Measurements from ENCODE around the gene MCC.

The MCC gene

GRCh38 chr5:113125371-113125770 is 362.9 kb downstream of the MCC start:
- TF ChIP-seq, protein P1, sequence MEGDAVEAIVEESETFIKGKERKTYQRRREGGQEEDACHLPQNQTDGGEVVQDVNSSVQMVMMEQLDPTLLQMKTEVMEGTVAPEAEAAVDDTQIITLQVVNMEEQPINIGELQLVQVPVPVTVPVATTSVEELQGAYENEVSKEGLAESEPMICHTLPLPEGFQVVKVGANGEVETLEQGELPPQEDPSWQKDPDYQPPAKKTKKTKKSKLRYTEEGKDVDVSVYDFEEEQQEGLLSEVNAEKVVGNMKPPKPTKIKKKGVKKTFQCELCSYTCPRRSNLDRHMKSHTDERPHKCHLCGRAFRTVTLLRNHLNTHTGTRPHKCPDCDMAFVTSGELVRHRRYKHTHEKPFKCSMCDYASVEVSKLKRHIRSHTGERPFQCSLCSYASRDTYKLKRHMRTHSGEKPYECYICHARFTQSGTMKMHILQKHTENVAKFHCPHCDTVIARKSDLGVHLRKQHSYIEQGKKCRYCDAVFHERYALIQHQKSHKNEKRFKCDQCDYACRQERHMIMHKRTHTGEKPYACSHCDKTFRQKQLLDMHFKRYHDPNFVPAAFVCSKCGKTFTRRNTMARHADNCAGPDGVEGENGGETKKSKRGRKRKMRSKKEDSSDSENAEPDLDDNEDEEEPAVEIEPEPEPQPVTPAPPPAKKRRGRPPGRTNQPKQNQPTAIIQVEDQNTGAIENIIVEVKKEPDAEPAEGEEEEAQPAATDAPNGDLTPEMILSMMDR (IDR thresholded peaks at IDR 0.05; ENCODE audit: borderline replicate concordance, control extremely low read depth, extremely low read depth, insufficient read depth, missing control alignments): no peak

DNA sequence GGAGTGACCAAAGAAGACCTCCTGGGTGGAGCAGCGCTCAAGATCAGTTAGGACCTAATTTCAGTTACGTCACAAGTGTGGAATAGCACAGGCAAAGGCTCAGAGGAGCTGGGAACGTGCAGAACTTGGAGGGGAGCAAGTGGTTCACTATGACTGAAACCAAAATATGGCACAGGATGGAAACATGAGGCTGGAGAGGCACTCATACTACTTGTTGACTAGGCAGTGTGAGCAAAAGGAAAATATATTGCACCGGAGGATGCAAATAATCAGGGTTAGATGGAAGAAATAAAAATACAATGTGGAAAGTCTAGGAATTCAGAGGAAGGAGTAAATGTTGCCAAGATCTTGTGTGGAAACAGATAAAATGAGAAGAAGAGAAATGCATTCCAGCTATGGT is 363.3 kb downstream of the MCC start:
- in situ Hi-C loops (cut with MboI; ENCODE audit: low sequenced_read_pairs, unreplicated experiment): no loop called here
- DNase-seq (ENCODE audit: low spot score): no peak
- TF ChIP-seq, protein P1 (IDR thresholded peaks at IDR 0.05; ENCODE audit: borderline replicate concordance, control extremely low read depth, extremely low read depth, insufficient read depth, missing control alignments): no peak

More at GRCh38 chr5:113125371-113125770, 362.9 kb downstream of the MCC start:
- in situ Hi-C loops (cut with MboI; ENCODE audit: low sequenced_read_pairs, unreplicated experiment): no loop called here
- DNase-seq (ENCODE audit: low spot score): no peak

DNA sequence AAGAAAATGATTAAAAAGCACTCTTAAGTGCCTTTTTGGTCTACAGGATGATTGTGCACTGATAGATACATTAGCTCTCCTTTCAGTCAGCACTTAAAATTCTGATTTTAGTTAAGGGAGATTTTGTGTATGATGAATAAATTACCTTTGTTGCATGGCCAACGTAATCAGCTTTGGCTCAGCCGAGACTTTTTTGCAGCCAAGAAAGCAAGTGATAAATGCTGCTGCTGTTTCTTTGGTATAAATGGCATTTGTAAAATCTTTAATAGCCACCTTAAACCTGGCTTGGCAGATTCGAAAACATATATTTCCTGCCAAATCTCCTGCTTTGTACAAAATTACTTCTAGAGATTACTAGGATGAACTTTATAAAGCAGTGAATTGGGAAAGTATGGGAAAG is 364.0 kb downstream of the MCC start:
- TF ChIP-seq, protein P1 (IDR thresholded peaks at IDR 0.05; ENCODE audit: borderline replicate concordance, control extremely low read depth, extremely low read depth, insufficient read depth, missing control alignments): no peak
- DNase-seq (ENCODE audit: low spot score): no peak
- in situ Hi-C loops (cut with MboI; ENCODE audit: low sequenced_read_pairs, unreplicated experiment): no loop called here

GRCh38 chr5:113123618-113124017 is 364.6 kb downstream of the MCC start:
- TF ChIP-seq, protein P1 (IDR thresholded peaks at IDR 0.05; ENCODE audit: borderline replicate concordance, control extremely low read depth, extremely low read depth, insufficient read depth, missing control alignments): no peak
- in situ Hi-C loops (cut with MboI; ENCODE audit: low sequenced_read_pairs, unreplicated experiment): no loop called here
- no peak for DNase-seq (ENCODE audit: low spot score)

DNA sequence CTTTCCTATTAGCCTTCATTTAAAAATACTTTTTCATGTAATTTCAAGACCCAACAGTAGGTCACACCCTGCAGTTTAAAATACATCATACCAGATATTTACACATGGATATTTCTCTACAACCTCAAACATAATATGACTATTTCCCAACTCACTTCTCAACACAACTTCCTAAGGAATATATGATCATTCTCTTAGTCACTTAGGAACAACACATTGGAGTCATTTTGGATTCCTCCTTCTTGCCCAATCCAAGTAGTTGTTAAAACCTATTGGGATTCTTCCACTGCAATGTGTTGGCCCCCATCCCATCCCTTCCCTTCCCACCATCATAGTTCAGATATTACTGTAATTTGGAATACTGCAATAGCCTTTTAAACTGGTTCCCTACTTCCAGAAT is 366.2 kb downstream of the MCC start:
- in situ Hi-C loops (cut with MboI; ENCODE audit: low sequenced_read_pairs, unreplicated experiment): no loop called here
- DNase-seq (ENCODE audit: low spot score): no peak
- TF ChIP-seq, protein P1 (IDR thresholded peaks at IDR 0.05; ENCODE audit: borderline replicate concordance, control extremely low read depth, extremely low read depth, insufficient read depth, missing control alignments): no peak

- no peak for DNase-seq (ENCODE audit: low spot score)
- in situ Hi-C loops (cut with MboI; ENCODE audit: low sequenced_read_pairs, unreplicated experiment): no loop called here
- TF ChIP-seq, protein P1 (IDR thresholded peaks at IDR 0.05; ENCODE audit: borderline replicate concordance, control extremely low read depth, extremely low read depth, insufficient read depth, missing control alignments): no peak
These were observed 368.9 kb downstream of the MCC start for GRCh38 chr5:113119246-113119924.

Measured in GM13976 (cell line).